PFSK-1 (cell line): ENCODE data around the gene CCND3.

ENCODE experiments used
- POLR2AphosphoS5 ChIP-seq: IDR thresholded peaks from 2 replicates; pipeline ENCODE4 v1.6.1; 2012; ENCODE audit warnings: low read depth, mild to moderate bottlenecking, control low read depth, low read length, moderate library complexity
- REST ChIP-seq, 2 experiments: IDR thresholded peaks; 2 replicates each; pipeline versions ENCODE4 v1.6.1 to v1.8.0; 2011 to 2012; ENCODE audit warnings: low read depth in 2 of 2, low read length in 2 of 2, control low read depth in 1 of 2, inconsistent platforms in 1 of 2, mild to moderate bottlenecking in 1 of 2, moderate library complexity in 1 of 2; ENCODE audit not compliant: insufficient read depth in 1 of 2
- SIN3A ChIP-seq: IDR thresholded peaks from 2 replicates; pipeline ENCODE4 v1.6.1; 2012; ENCODE audit warnings: mild to moderate bottlenecking, low read length, moderate library complexity, borderline replicate concordance; ENCODE audit not compliant: insufficient read depth
- TAF1 ChIP-seq: IDR thresholded peaks from 2 replicates; pipeline ENCODE4 v1.6.1; 2012; ENCODE audit warnings: low read length, control low read depth, borderline replicate concordance; ENCODE audit not compliant: insufficient read depth

DNA sequence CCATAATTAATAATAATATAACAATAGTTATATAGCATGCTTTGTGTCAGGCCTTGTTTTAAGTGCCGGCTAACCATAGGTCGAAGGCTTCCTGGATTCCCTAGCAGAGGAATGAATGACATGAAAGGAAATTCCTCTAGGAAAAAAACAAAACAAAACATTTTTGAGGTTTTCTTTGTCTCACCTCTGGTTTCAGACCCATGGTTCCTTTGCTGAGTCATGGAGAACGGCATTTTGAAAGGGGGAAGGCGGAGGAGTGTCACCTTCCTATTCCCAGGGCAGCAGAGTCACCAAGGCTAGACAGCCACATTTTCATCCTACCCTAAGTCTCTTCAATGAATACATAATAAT is 25.3 kb upstream of the CCND3 start:
- TF ChIP-seq POLR2AphosphoS5 = no peak
- no peak for TF ChIP-seq REST (IDR thresholded peaks at IDR 0.05; ENCODE audit: insufficient read depth in 1 of 2, low read depth in 2 of 2, low read length in 2 of 2)
- TF ChIP-seq SIN3A = no peak
- TF ChIP-seq TAF1 = no peak
